HCT116 (cell line): ENCODE results near the gene FIP1L1.

Experiments
- ATF3 ChIP-seq: IDR thresholded peaks from 2 replicates; pipeline ENCODE4 v1.6.1; 2012
- CEBPB ChIP-seq: IDR thresholded peaks from 2 replicates; pipeline ENCODE4 v1.6.1; 2012; ENCODE audit warnings: low read depth
- CTCF ChIP-seq, 3 experiments: fragments of 200-600 bp in 1 of 3; sonication (generic) in 1 of 3; IDR thresholded peaks in 2 of 3; conservative IDR thresholded peaks in 1 of 3; 2 replicates each; pipeline ENCODE4 v1.5.1; 2012 to 2017; ENCODE audit warnings: low read depth in 2 of 3, low read length in 2 of 3, antibody characterized with exemption in 1 of 3, borderline replicate concordance in 1 of 3, control low read depth in 1 of 3, mild to moderate bottlenecking in 1 of 3, mixed read lengths in 1 of 3, mixed run types in 1 of 3, moderate library complexity in 1 of 3; ENCODE audit not compliant: insufficient read depth in 1 of 3
- EZH2 ChIP-seq: fragments of 200-600 bp; sonication (generic); IDR thresholded peaks from 2 replicates; pipeline ENCODE4 v1.6.1; 2017; ENCODE audit warnings: antibody characterized with exemption, mixed run types
- POLR2A ChIP-seq: IDR thresholded peaks from 2 replicates; pipeline ENCODE4 v1.7.0; 2011; ENCODE audit warnings: borderline replicate concordance; ENCODE audit not compliant: insufficient read depth, insufficient read length; ENCODE audit errors: extremely low read depth
- POLR2AphosphoS5 ChIP-seq: IDR thresholded peaks from 2 replicates; pipeline ENCODE4 v1.6.1; 2011; ENCODE audit warnings: mild to moderate bottlenecking, low read depth, low read length, moderate library complexity
- RAD21 ChIP-seq: IDR thresholded peaks from 2 replicates; pipeline ENCODE4 v1.6.1; 2012; ENCODE audit warnings: low read depth, mild to moderate bottlenecking
- REST ChIP-seq: IDR thresholded peaks from 2 replicates; pipeline ENCODE4 v1.6.1; 2012; ENCODE audit warnings: low read depth
- SRF ChIP-seq: IDR thresholded peaks from 2 replicates; pipeline ENCODE4 v1.6.1; 2012; ENCODE audit warnings: low read depth
- TCF7L2 ChIP-seq: IDR thresholded peaks from 2 replicates; pipeline ENCODE4 v1.7.0; 2011; ENCODE audit warnings: borderline replicate concordance, inconsistent platforms; ENCODE audit not compliant: insufficient read depth, insufficient read length; ENCODE audit errors: extremely low read depth

- TF ChIP-seq POLR2AphosphoS5 (no peak), CTCF (IDR thresholded peaks at IDR 0.05 in 2 of 3, conservative IDR thresholded peaks at IDR 0.05 in 1 of 3; ENCODE audit: borderline replicate concordance in 1 of 3, insufficient read depth in 1 of 3, low read depth in 2 of 3, low read length in 2 of 3) (no peak), CEBPB (no peak), REST (no peak), TCF7L2 (no peak), ATF3 (no peak), POLR2A (no peak), EZH2 (no peak), SRF (no peak), RAD21 (no peak)
These were observed 122.3 kb downstream of the FIP1L1 start for GRCh38 chr4:53499791-53500190.
